Liver (tissue), 9 donors: ENCODE data around the gene LRRC38. TPM values are rescaled to one million over a fixed set of nuclear protein-coding genes. Genes with fewer than 3 reads are reported as not detected.

Experiments
- DNase-seq: peaks from one replicate; pipeline ENCODE4 v3.0.0-alpha.2; 2017; ENCODE audit warnings: low spot score
- H3K27ac ChIP-seq, 2 donors: one replicate each; pipeline ENCODE4 v1.7.0; 2013; ENCODE audit warnings: inconsistent platforms in 2 of 2, low read length in 2 of 2, control low read depth in 1 of 2, low read depth in 1 of 2, mild to moderate bottlenecking in 1 of 2
- H3K27me3 ChIP-seq, 4 donors: one replicate each; pipeline versions ENCODE4 v1.6.1 to v1.7.0; 2013; ENCODE audit warnings: low read length in 3 of 4, inconsistent platforms in 1 of 4, mild to moderate bottlenecking in 1 of 4, moderate library complexity in 1 of 4; ENCODE audit not compliant: control insufficient read depth in 4 of 4, insufficient read depth in 4 of 4
- H3K36me3 ChIP-seq, 4 donors: one replicate each; pipeline versions ENCODE4 v1.6.1 to v1.7.0; 2013; ENCODE audit warnings: low read length in 3 of 4, mild to moderate bottlenecking in 3 of 4, low read depth in 1 of 4, moderate library complexity in 1 of 4; ENCODE audit not compliant: control insufficient read depth in 4 of 4, insufficient read depth in 3 of 4
- H3K4me1 ChIP-seq, 4 donors: one replicate each; pipeline versions ENCODE4 v1.6.1 to v1.7.0; 2013; ENCODE audit warnings: low read length in 3 of 4, mild to moderate bottlenecking in 3 of 4, moderate library complexity in 1 of 4; ENCODE audit not compliant: control insufficient read depth in 4 of 4, insufficient read depth in 4 of 4
- H3K4me3 ChIP-seq, 3 donors: one replicate each; pipeline versions ENCODE4 v1.6.1 to v1.7.0; 2013; ENCODE audit warnings: low read length in 3 of 3, control low read depth in 1 of 3, low read depth in 1 of 3, mild to moderate bottlenecking in 1 of 3
- H3K9ac ChIP-seq, 2 donors: one replicate each; pipeline ENCODE4 v1.7.0; 2013; ENCODE audit warnings: low read length in 2 of 2, mild to moderate bottlenecking in 2 of 2, moderate library complexity in 2 of 2, control low read depth in 1 of 2, low read depth in 1 of 2
- H3K9me3 ChIP-seq, 4 donors: one replicate each; pipeline versions ENCODE4 v1.6.1 to v1.7.0; 2013; ENCODE audit warnings: low read length in 3 of 4; ENCODE audit not compliant: control insufficient read depth in 4 of 4
- ATF3 ChIP-seq: IDR thresholded peaks from 2 replicates; pipeline ENCODE4 v1.6.1; 2016; ENCODE audit warnings: antibody characterized with exemption
- CTCF ChIP-seq: fragments of 150-350 bp; IDR thresholded peaks from 2 replicates; pipeline ENCODE4 v1.5.1; 2017; ENCODE audit warnings: improper control_type of control experiment, low read depth, low read length; ENCODE audit not compliant: missing input control
- EGR1 ChIP-seq, 2 donors: IDR thresholded peaks; 2 replicates each; pipeline ENCODE4 v1.6.1; 2016 to 2018; ENCODE audit warnings: antibody characterized with exemption in 2 of 2, low read depth in 2 of 2
- FOXA1 ChIP-seq: IDR thresholded peaks from 2 replicates; pipeline ENCODE4 v1.6.1; 2016; ENCODE audit warnings: antibody characterized with exemption
- FOXA2 ChIP-seq: IDR thresholded peaks from 2 replicates; pipeline ENCODE4 v1.6.1; 2016; ENCODE audit warnings: antibody characterized with exemption
- GABPA ChIP-seq, 2 donors: IDR thresholded peaks in 1 of 2; conservative IDR thresholded peaks in 1 of 2; 2 replicates each; pipeline ENCODE4 v1.6.1; 2016; ENCODE audit warnings: antibody characterized with exemption in 2 of 2, mild to moderate bottlenecking in 1 of 2, moderate library complexity in 1 of 2
- HNF4A ChIP-seq, 2 donors: conservative IDR thresholded peaks; 2 replicates each; pipeline ENCODE4 v1.6.1; 2016; ENCODE audit warnings: antibody characterized with exemption in 2 of 2, mild to moderate bottlenecking in 2 of 2
- HNF4G ChIP-seq: IDR thresholded peaks from 2 replicates; pipeline ENCODE4 v1.6.1; 2016; ENCODE audit warnings: antibody characterized with exemption
- NR2F2 ChIP-seq: IDR thresholded peaks from 2 replicates; pipeline ENCODE4 v1.6.1; 2016; ENCODE audit warnings: antibody characterized with exemption
- RAD21 ChIP-seq, 2 donors: IDR thresholded peaks; 2 replicates each; pipeline ENCODE4 v1.6.1; 2016; ENCODE audit warnings: antibody characterized with exemption in 2 of 2, mild to moderate bottlenecking in 2 of 2
- RXRA ChIP-seq, 2 donors: IDR thresholded peaks; 2 replicates each; pipeline ENCODE4 v1.6.1; 2017 to 2018; ENCODE audit warnings: antibody characterized with exemption in 2 of 2, mild to moderate bottlenecking in 1 of 2
- SP1 ChIP-seq: IDR thresholded peaks from 2 replicates; pipeline ENCODE4 v1.6.1; 2018; ENCODE audit warnings: antibody characterized with exemption, mild to moderate bottlenecking
- TAF1 ChIP-seq: conservative IDR thresholded peaks from 2 replicates; pipeline ENCODE4 v1.6.1; 2016; ENCODE audit warnings: antibody characterized with exemption, mild to moderate bottlenecking
- YY1 ChIP-seq: IDR thresholded peaks from 2 replicates; pipeline ENCODE4 v1.6.1; 2016; ENCODE audit warnings: antibody characterized with exemption, mild to moderate bottlenecking
- ZBTB33 ChIP-seq: IDR thresholded peaks from 2 replicates; pipeline ENCODE4 v1.6.1; 2016; ENCODE audit warnings: antibody characterized with exemption
- WGBS: extraction: QIAGEN DNeasy Blood & Tissue Kit; methylation state at CpG from one replicate; pipeline ENCODE4 v1.1.7; 2013; 5-methylcytosine and 5-hydroxymethylcytosine counted together
- polyA plus RNA-seq, 2 donors: library from polyadenylated mRNA; stranded (reverse) in 1 of 2; unstranded in 1 of 2; fragments of 200-250 nt in 1 of 2; fragments of >200 nt in 1 of 2; fragmentation: Nextera tagmentation in 1 of 2; extraction: Ambion mirVana in 1 of 2; gene quantifications; one replicate each; pipeline versions ENCODE4 v1.2.1 to v1.2.3, GENCODE V29; 2013 to 2015
- total RNA-seq, 2 donors: library from RNA; depleted of rRNA; stranded (reverse); fragments of >200 nt; gene quantifications; one replicate each; pipeline ENCODE4 v1.2.3, GENCODE V29; 2014
- donor health status: healthy.
- donor health status: healthy.
- donor health status: healthy.
- donor health status: healthy.
- donor health status: healthy.

LRRC38 gene
- total and polyA plus RNA-seq, 4 donors = not detected

- Histone ChIP-seq H3K9ac (no peak overlapping the region), H3K27me3 (peaks cover 0 to 2% (median 0%) of the 10 kb centered on the region in 4 donors), H3K36me3 (no peaks in the 10 kb centered on the region), H3K9me3 (no peaks in the 10 kb centered on the region), H3K4me1 (no peaks in the 10 kb centered on the region), H3K27ac (no peak overlapping the region), H3K4me3 (no peak overlapping the region)
- TF ChIP-seq ATF3 = no peak
- TF ChIP-seq HNF4A (conservative IDR thresholded peaks at IDR 0.05) = no peak
- no peak for TF ChIP-seq GABPA (IDR thresholded peaks at IDR 0.05 in 1 of 2, conservative IDR thresholded peaks at IDR 0.05 in 1 of 2)
- no peak for DNase-seq
- WGBS = 71% methylated on average over 8 of the region's 8 CpGs
Measured at GRCh38 chr1:13540866-13541265, 27.1 kb upstream of the LRRC38 start.

- Histone ChIP-seq H3K4me1 (no peaks in the 10 kb centered on the region), H3K27ac (no peak overlapping the region), H3K4me3 (no peak overlapping the region), H3K9me3 (no peaks in the 10 kb centered on the region), H3K36me3 (no peaks in the 10 kb centered on the region), H3K27me3 (peaks cover 0 to 2% (median 0%) of the 10 kb centered on the region in 4 donors), H3K9ac (no peak overlapping the region)
- TF ChIP-seq CTCF = no peak
- no peak for TF ChIP-seq SP1
- TF ChIP-seq RAD21 (IDR thresholded peaks at IDR 0.05) = no peak
- DNase-seq = no peak
- WGBS = 88% methylated on average over 2 of the region's 2 CpGs
Measured at GRCh38 chr1:13539683-13540082, 25.9 kb upstream of the LRRC38 start.

- no peak for TF ChIP-seq NR2F2
- TF ChIP-seq HNF4G = no peak
- no peak for TF ChIP-seq SP1
- TF ChIP-seq YY1 = no peak
- TF ChIP-seq TAF1 = no peak
- TF ChIP-seq ZBTB33 = no peak
- no peak for TF ChIP-seq FOXA1
- no peak for TF ChIP-seq EGR1 (IDR thresholded peaks at IDR 0.05; ENCODE audit: low read depth in 2 of 2)
- no peak for TF ChIP-seq RXRA (IDR thresholded peaks at IDR 0.05)
- TF ChIP-seq FOXA2 = no peak
- no peak for TF ChIP-seq HNF4A (conservative IDR thresholded peaks at IDR 0.05)
- TF ChIP-seq RAD21 (IDR thresholded peaks at IDR 0.05) = no peak
- 89% methylated on average over 2 of the region's 2 CpGs for WGBS
Measured at GRCh38 chr1:13538832-13539231, 25.0 kb upstream of the LRRC38 start.

More at GRCh38 chr1:13538832-13539231, 25.0 kb upstream of the LRRC38 start:
- H3K9me3 ChIP-seq = no peaks in the 10 kb centered on the region
- DNase-seq = no peak
- no peak overlapping the region for H3K9ac ChIP-seq
- no peaks in the 10 kb centered on the region for H3K36me3 ChIP-seq
- H3K27ac ChIP-seq = no peak overlapping the region
- H3K27me3 ChIP-seq = peaks cover 0 to 2% (median 0%) of the 10 kb centered on the region in 4 donors
- H3K4me1 ChIP-seq = no peaks in the 10 kb centered on the region
- H3K4me3 ChIP-seq = no peak overlapping the region
